ENCODE measurements around the gene FBXO24. TPM values are rescaled to one million over a fixed set of nuclear protein-coding genes. Genes with fewer than 3 reads are reported as not detected.

FBXO24 gene
- total RNA-seq, 1 donor from 2014 or later, result 0.16 TPM

GRCh38 chr7:100591596-100591995 lies 5.5 kb downstream of the FBXO24 start:
- DNase-seq, result no peak

DNA sequence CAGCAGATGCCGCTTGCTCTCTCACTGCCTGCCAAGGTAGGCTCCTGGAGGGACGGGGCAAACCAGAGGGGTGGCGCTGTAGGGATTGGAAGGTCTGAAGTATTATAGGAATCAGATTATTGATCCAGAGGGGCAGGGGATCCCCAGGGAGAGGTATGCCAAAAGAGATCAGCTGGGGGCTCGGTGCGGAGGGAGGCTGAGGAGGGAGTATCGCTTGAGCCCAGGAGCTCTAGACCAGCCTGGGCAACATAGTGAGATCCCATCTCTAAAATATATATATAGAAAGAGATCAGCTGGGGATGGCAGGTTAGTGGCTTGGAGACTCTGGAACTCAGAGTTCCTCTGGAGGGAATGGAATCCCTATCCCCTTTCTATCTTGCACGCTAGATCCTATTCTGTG lies 9.1 kb downstream of the FBXO24 start:
- DNase-seq, result no peak

- DNase-seq, result no peak
Observed at GRCh38 chr7:100598425-100598824, 12.3 kb downstream of the FBXO24 start.

DNA sequence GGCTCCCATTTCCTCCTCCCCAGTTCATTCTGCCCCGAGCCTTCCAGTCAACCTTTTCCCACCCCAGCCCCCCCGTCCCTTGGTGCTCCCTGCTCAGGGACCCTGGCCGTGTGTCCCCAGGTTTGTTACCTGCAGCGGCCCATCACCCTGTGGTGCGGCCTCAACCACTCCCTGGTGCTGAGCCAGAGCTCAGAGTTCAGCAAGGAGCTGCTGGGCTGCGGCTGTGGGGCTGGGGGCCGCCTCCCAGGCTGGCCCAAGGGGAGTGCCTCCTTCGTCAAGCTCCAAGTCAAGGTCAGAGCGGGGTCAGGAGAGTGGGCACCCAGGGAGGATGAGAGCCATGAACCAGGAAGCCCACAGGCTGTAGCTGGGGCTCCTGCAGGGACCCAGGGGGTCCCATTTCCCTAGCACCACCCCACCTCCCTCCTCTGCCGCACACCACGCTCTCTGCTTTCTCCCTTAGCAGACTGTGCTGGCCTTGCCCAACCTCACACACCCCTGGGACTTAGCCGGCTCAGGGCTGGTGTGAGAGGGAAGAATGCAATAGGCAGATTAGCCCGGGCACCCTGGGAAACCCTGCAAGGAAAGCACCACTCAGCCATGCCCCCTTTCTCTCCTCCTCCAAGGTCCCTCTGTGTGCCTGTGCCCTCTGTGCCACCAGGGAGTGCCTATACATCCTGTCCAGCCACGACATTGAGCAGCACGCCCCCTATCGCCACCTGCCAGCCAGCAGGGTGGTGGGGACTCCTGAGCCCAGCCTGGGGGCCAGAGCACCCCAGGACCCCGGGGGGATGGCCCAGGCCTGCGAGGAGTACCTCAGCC lies 14.0 kb downstream of the FBXO24 start:
- DNase-seq, result no peak

GRCh38 chr7:100600730-100601038 lies 14.6 kb downstream of the FBXO24 start:
- no peak for DNase-seq

DNA sequence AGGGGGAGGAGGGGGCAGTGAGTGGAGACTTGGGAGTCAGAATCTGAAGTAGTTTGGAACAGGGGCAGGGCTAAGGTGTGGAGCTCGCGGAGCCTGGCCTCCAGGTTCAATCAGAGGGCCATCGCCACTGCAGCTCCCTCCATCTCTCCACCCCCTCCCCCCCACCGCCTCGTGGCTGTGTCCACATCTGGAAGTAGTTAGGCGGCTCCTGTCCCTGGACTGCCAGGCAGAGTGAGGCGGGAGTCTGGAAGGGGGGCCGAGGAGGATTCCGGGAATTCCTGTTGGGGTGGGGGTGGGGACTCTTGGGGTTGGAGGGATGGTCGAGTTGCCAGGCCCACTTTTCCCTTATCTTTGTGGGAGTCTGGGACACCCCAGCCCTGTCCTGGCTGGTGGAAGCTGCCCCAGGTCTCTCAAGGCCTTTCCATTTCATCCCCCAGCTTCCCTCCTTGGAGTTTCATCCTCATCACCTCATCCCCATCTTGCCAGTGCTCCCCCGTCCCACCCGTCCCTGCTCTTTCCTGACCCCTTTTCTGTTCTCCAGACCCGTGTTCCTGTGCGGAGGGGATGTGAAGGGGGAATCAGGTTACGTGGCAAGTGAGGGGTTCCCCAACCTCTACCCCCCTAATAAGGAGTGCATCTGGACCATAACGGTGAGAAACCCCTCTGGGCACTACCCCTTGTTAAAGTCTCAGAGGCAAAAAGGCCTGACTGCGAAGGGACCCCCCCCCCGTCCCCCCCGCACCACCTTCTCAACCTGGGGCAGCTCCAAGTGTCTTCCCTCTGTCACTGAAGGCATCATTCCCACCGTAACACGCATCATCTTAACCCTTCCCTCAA lies 17.0 kb downstream of the FBXO24 start:
- no peak for DNase-seq

DNA sequence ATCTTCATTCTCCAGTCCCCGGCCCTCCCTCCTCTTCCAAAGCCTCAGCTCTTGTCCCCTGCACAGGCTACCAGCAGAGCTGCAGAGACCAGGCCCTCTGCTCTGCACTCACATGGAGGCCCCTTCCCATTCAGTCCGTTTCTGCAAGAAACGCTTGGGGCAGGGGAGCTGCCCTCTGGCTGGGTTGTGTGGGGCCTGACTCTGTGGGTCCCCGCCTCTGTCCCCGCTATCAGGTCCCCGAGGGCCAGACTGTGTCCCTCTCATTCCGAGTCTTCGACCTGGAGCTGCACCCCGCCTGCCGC lies 17.5 kb downstream of the FBXO24 start:
- no peak for DNase-seq

GRCh38 chr7:100604028-100604975 lies 18.2 kb downstream of the FBXO24 start:
- DNase-seq, result no peak

- DNase-seq, result no peak
Observed at GRCh38 chr7:100604976-100605911, 19.1 kb downstream of the FBXO24 start.

DNA sequence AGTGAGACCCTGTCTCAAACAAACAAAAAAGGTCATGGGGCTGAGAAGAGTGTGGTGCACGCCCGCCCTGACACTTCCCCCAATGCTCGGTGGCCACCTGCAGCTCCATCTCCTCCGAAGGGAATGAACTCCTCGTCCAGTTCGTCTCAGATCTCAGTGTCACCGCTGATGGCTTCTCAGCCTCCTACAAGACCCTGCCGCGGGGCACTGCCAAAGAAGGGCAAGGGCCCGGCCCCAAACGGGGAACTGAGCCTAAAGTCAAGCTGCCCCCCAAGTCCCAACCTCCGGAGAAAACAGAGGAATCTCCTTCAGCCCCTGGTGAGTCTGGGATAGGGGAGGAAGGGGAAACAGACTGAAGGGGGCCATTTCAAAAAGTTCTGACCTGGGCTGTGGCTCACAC lies 20.2 kb downstream of the FBXO24 start:
- DNase-seq, result no peak

GRCh38 chr7:100607111-100607510 lies 21.0 kb downstream of the FBXO24 start:
- no peak for DNase-seq

GRCh38 chr7:100609958-100610357 lies 23.8 kb downstream of the FBXO24 start:
- DNase-seq, result no peak

- peak; percentile 97 for DNase-seq
Observed at GRCh38 chr7:100611983-100612729, 26.0 kb downstream of the FBXO24 start, which contains the start of gene MOSPD3. Gene MOSPD3, plus strand, starts transcription at chr7:100612540. Its CDS starts 252 bp downstream, at chr7:100612792.

DNA sequence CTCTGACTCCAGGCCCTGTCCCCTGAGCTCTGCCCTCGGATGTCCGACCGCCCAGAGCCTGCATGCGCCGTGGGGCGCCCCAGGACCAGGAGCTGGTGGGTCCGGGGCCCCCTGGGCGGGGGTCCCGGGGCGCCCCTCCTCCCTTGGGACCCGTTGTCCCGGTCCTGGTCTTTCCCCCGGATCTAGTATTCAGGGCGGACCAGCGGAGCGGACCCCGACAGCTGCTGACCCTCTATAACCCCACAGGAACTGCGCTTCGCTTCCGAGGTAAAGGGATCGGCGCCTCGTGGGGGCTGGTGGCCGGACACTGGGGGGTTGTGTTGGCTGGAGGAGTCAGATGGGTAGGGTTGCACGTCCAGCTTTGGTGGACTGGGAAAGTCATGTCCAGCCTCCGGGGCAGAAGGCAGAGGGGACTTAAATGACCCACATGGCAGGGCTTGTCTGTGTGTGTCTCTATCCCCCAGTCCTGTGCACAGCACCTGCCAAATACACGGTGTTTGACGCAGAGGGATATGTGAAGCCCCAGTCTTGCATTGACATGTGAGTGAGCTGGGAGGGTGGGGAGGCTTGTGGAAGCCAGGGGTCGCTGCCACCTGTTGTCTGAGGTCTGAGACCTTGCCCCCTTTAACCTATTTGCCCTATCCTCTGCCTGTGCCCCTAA lies 26.7 kb downstream of the FBXO24 start:
- no peak for DNase-seq

DNA sequence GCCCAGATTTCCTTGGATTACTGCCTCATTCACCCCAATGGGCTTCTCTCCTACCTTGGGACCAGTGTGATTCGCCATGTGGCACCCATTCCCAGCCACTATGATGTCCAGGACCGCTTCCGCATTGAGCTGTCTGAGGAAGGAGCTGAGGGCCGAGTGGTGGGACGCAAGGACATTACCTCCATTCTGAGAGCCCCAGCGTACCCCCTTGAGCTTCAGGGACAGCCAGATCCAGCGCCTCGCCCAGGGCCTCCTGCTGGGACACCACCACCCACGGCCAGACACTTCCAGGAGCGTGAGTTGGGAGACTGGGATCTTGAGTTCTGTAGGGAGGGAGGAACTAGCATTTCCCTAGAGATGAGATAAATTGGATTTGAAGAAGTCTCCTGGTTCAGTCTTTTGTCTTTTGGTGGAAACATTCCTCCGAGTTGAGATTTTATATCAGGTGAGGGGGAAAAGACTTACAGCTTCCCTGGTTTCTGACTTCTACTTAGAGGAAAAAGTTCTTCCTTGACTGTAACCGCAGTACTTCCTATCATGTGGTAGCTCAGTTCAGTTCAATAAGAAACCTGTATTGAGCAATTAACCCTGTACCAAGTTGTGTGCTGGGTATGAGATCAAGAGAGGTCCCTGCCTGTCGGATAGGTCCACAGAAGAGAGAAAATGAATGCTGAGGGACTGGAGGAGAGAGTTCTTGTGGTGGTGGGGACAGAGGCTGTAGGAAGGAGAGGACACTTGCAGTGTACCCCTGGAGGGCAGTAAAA lies 27.5 kb downstream of the FBXO24 start:
- DNase-seq, result no peak

- no peak for DNase-seq
Observed at GRCh38 chr7:100614308-100614861, 28.3 kb downstream of the FBXO24 start.

GRCh38 chr7:100620239-100620638 lies 34.1 kb downstream of the FBXO24 start:
- DNase-seq, result no peak

DNA sequence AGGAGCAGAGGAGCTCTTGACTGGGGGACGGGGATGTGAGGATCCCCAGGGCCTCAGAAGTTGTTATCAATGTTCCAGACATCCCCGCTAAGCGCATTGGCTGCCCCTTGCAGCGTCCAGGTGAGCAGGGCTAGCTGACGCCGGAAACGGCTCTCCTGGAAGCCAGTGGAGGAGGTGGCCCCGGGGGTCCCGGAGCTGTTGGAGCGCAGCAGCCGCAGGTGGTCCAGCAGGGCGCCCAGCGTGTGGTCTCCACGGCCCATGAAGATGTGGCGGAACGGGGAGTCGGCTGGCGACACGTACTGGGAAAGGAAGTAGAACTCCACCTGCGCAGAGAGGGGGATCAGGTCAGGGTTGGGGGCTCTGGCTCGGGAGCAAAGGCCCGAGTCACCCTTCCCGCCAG lies 34.7 kb downstream of the FBXO24 start:
- DNase-seq, result no peak

DNA sequence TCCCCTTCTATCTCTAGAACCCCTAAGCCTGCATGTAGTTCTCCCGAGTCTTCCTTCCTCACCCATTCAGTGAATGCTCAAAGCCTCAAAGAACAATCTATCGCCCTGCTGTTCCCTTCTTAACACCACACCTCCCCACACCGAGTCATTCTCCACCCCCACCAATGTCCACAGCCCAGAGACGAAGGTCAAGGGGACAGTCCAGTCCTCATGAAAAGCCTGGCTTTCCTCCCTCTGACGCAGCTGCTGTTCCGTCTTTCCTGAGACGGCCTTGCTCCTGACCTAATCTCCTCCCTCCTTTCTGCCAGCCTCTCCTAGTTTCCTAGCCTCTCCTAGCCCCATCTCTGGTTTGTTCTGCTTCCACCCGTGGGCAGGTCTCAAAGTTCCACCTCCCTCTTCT lies 35.4 kb downstream of the FBXO24 start:
- no peak for DNase-seq
